Activated gamma-delta T cell treated with anti-CD3 and anti-CD28 coated beads, Interleukin-2, amount 50 U/mL, for 16 hours (primary cell): Measurements from ENCODE around the gene MCOLN2.
A peak's percentile ranks its signal among the peaks of the same experiment; 100 is the strongest.

Experiments
- DNase-seq: peaks from one replicate; pipeline ENCODE4 v3.0.0-alpha.2; 2020; ENCODE audit warnings: low read depth

Gene MCOLN2

GRCh38 chr1:84892705-84893618, 104.0 kb downstream of the MCOLN2 start, which contains the start of gene LPAR3:
Gene LPAR3 (minus strand): TSS chr1:84893206. CDS start chr1:84866120, 27,086 bp downstream.
- no peak for DNase-seq

DNA sequence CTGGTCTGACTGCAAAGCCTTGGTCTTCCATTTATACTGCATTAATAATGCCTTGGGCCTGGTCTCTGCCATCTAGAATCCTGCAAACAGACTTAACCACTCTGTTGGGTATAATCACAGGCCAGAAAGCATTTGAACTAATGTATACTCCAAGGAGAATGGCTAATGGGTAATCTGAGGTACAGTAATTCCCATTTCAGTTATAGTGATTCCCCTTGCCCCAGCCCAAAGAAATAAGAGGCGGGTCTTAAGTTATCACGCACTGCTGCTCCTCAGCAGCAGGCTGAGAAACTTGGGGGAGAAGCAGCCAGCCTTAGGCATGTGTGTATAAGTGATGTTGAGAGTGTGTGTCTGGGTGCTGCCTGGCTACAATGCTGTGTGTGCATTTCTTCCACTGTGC, 106.3 kb downstream of the MCOLN2 start:
- no peak for DNase-seq

DNA sequence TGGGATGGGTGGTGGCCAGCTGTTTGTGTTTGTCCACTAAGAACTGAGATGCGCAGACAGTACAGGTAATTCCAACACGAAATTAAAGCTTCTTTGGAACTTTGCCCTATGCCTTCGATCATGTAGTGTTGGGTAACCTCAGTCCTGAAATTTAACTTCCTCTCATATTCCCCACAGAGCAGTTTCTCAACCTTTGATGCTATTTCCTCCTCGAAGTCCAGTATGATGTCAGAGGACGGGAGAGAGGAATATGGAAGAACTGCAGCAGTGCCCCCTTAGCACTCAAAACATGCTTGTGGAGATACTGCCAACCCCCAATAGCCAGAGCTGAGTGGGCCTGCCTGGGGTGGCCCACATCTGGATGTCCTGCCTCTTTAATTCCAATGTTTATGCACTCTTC, 107.5 kb downstream of the MCOLN2 start:
- no peak for DNase-seq

- DNase-seq = no peak
These were observed 108.2 kb downstream of the MCOLN2 start for GRCh38 chr1:84888753-84889152.

DNA sequence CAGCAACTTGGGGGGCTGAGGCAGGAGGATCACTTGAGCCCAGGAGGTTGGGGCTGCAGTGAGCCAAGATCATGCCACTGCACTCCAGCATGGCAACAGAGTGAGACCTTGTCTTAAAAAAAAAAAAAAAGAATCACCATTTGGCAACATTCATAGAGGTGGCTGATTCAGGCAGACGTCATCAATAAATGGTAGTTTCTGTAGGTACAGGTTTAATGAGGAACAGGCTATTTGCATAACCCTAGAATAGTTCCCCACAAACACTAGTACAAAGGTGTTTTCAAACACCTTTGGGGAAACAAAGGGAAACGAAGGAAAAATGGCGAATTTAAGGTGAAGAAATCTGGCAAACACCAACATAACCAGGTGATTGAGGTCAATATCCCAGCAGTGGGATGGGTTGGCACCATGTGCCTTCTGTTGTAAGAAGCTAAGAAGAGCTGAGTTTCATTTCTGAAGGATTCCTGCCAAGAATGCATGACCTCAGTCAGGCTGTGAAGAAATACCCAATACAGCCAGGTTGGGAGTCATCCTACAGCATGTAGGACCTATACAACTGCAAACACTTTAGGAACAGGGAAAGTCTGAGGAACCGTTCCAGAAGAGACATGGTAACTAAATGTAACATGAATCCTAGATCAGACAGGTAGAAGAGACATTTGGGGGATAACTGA, 109.5 kb downstream of the MCOLN2 start:
- DNase-seq = no peak

DNA sequence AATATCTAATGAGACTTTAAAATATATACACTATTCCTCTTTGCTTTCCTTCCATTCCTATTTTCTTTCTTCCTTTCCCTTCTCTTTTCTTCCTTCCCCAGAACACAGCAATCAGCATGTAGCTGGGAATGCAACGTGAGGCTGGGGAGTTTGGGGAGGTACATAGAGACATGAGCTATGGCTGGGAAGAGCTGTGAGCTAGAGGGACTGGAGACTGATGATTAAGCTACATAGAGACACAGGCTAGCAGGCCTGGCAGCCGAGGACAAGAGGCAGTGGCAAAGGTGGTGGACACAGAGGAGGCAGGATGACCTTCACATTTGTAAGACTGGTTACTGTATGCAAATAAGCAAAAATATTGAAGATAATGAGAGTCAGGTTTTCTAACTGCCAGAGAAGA, 111.4 kb downstream of the MCOLN2 start:
- DNase-seq = no peak

DNA sequence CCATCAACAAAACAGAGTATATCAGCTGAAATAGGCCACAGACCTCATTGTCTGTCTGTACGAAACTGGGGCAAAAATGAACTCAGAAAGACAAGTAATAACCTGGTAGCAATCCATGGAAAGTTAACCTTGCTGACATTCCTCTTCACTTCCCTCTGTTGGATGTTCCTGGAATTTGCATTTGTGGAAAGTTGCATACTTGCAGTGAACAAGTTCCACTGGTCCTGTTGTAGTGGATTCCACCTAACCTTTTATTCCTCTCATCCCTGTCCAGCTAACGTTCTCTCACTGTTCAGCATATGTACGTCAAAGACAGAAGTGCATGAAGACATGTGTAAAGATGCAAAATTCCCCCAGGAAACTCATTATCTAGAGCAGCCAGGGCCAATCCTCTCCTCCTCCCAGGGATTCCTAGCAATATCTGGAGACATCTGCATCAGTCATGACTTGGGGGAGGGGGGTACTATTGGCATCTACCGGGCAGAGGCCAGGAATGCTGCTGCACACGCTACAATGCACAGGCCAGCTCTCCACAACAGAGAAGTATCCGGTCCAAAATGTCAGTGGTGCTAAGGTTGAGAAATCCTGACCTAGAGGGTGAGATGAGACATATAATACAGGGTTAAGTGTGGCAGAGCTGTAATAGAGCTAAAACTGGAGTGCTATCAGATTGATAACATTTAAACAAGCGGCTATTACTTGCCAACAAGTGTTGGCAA, 112.1 kb downstream of the MCOLN2 start:
- DNase-seq = no peak

GRCh38 chr1:84883286-84883685, 113.6 kb downstream of the MCOLN2 start:
- no peak for DNase-seq

GRCh38 chr1:84877592-84877991, 119.3 kb downstream of the MCOLN2 start:
- DNase-seq = no peak

DNA sequence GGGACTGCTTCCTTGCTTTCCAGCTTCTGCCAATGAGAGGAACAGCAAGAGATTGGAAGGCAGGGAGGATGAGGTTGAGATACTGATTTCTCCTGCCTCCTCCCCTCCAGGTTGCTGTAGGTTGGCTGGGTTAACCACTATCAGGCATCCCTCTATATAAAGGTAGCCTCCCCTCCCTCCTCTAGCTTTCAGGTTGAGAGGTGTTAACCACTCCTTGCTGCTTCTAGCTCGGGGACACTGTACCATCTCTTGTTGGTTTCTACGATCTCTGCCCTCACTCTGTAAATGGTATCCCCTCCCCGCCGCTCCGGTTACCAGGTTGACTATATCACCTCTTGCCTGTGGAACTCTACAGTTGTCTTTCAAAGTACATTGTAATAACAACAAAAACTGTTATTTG, 120.6 kb downstream of the MCOLN2 start:
- peak; percentile 11 for DNase-seq
